Small intestine (tissue), 7 donors: ENCODE measurements around the gene HTRA3. TPM values are rescaled to one million over a fixed set of nuclear protein-coding genes. Genes with fewer than 3 reads are reported as not detected.

Experiments
- DNase-seq, 2 donors: peaks; one replicate each; pipeline versions ENCODE4 v3.0.0 to v3.0.0-alpha.2; 2013
- FAIRE-seq: peaks from 2 replicates; lab custom pipeline; 2012; peaks lifted over from hg19 to GRCh38; lab: Jason Lieb, UNC
- H3K27ac ChIP-seq, 3 donors: one replicate each; pipeline ENCODE4 v1.5.1; 2013; ENCODE audit warnings: low read length in 2 of 3, mild to moderate bottlenecking in 2 of 3, control low read depth in 1 of 3, inconsistent platforms in 1 of 3, low read depth in 1 of 3, moderate library complexity in 1 of 3
- H3K27me3 ChIP-seq, 3 donors: one replicate each; pipeline ENCODE4 v1.6.1; 2013; ENCODE audit warnings: low read length in 3 of 3, inconsistent platforms in 1 of 3; ENCODE audit not compliant: control insufficient read depth in 3 of 3, insufficient read depth in 3 of 3
- H3K36me3 ChIP-seq, 3 donors: one replicate each; pipeline ENCODE4 v1.6.1; 2013; ENCODE audit warnings: low read length in 3 of 3, inconsistent platforms in 1 of 3, low read depth in 1 of 3, mild to moderate bottlenecking in 1 of 3, moderate library complexity in 1 of 3; ENCODE audit not compliant: control insufficient read depth in 3 of 3, insufficient read depth in 2 of 3
- H3K4me1 ChIP-seq, 3 donors: one replicate each; pipeline ENCODE4 v1.6.1; 2013; ENCODE audit warnings: low read length in 2 of 3, inconsistent platforms in 1 of 3, low read depth in 1 of 3, mild to moderate bottlenecking in 1 of 3, moderate library complexity in 1 of 3; ENCODE audit not compliant: control insufficient read depth in 3 of 3, insufficient read depth in 2 of 3
- H3K4me3 ChIP-seq, 3 donors: one replicate each; pipeline ENCODE4 v1.5.1; 2013; ENCODE audit warnings: low read length in 3 of 3, control low read depth in 1 of 3, inconsistent platforms in 1 of 3, low read depth in 1 of 3, mild to moderate bottlenecking in 1 of 3, moderate library complexity in 1 of 3
- H3K9me3 ChIP-seq, 2 donors: one replicate each; pipeline ENCODE4 v1.6.1; 2013; ENCODE audit warnings: low read depth in 1 of 2, low read length in 1 of 2; ENCODE audit not compliant: control insufficient read depth in 2 of 2, insufficient read depth in 1 of 2
- WGBS, 3 donors: extraction: QIAGEN DNeasy Blood & Tissue Kit; methylation state at CpG; one replicate each; pipeline ENCODE4 v1.1.7; 2013; 5-methylcytosine and 5-hydroxymethylcytosine counted together
- polyA plus RNA-seq, 4 donors: library from polyadenylated mRNA; stranded (reverse) in 3 of 4; unstranded in 1 of 4; fragments of 200-250 nt in 3 of 4; fragments of 120-200 nt in 1 of 4; gene quantifications; one replicate each; pipeline versions ENCODE4 v1.2.1 to v1.2.3, GENCODE V29; 2013
- donor health status: healthy with polysubstance abuse.
- donor health status: control.
- donor health status: control.
- donor health status: Bipolar disorder and iron deficiency.
- donor health status: healthy.

Gene HTRA3
- polyA plus RNA-seq, 4 donors, result 0.67 to 13.2 (median 6.1) TPM

DNA sequence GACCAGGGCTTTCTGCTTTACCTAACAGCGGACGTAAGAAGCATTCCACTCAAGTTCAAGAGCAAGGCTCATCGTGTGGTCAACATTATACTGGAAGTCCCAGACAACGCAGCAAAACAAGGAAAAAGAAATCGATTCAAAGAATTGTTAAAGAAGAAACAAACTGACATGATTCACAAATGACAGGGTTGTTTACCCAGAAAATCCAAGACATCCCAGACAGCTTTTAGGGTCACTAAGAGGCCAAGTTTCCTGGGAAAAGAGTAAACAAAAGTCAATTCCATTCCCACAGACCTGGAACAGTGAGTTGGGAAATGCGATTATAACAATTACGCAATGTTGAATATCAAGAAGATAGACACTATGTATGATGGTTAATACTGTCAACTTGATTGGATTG, 21.5 kb upstream of the HTRA3 start:
- H3K4me1 ChIP-seq, result peaks cover 0 to 7% (median 0%) of the 10 kb centered on the region in 3 donors
- DNase-seq, result no peak
- FAIRE-seq, result no peak
- H3K9me3 ChIP-seq, result peaks cover 0 to 9% of the 10 kb centered on the region in 2 donors
- peak overlapping the region in 1 of 3 donors; percentile 84 for H3K27ac ChIP-seq
- no peak overlapping the region for H3K4me3 ChIP-seq
- H3K36me3 ChIP-seq, result peaks cover 0 to 4% (median 0%) of the 10 kb centered on the region in 3 donors
- WGBS, 3 donors, result 71 to 76% (median 74%) methylated on average over 7 of the region's 7 CpGs
- H3K27me3 ChIP-seq, result no peaks in the 10 kb centered on the region

DNA sequence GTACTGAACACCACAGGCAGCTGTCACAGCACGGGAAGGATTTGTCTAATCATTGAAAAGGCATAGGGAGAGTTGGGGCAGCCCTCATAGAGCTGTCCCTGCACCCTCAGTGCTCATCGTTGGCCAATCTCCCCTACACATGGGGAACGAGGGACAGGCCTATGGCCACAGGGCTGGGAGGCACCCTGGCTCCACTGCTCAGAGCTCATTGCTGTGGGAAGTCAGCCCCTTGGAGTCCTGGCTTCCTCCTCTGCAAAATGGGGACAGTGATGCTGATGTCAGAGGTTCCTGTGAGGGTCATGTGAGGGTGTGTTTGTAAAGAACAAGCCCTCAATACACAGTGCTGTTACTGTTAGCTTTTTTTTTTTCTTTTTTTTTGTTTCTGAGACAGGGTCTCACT, 19.3 kb upstream of the HTRA3 start:
- H3K27ac ChIP-seq, result no peak overlapping the region
- H3K27me3 ChIP-seq, result no peaks in the 10 kb centered on the region
- peaks cover 0 to 7% (median 0%) of the 10 kb centered on the region in 3 donors for H3K4me1 ChIP-seq
- H3K36me3 ChIP-seq, result no peaks in the 10 kb centered on the region
- DNase-seq (no peak), FAIRE-seq (no peak)
- peaks cover 0 to 8% of the 10 kb centered on the region in 2 donors for H3K9me3 ChIP-seq
- 37 to 64% (median 38%) methylated on average over 3 of the region's 3 CpGs for WGBS, 3 donors
- H3K4me3 ChIP-seq, result no peak overlapping the region

DNA sequence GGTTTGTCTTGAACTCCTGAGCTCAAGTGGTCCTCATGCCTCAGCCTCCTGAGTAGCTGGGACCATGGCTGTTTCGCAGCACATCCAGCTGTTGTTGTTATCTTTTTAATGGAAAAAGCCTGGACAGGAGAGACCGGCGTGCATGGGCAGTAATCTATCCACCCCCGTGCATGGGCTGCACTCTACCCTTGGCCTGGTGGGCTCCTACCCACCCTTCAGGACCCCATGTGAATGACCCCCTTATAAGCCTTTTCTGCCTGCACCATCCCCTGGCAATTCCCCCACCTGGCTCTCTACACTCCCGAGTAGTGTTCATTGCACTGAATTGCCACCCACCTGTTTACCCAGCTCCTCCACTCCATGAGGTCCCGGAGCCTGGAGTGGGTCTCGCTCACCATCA, 18.9 kb upstream of the HTRA3 start:
- H3K4me3 ChIP-seq, result no peak overlapping the region
- no peaks in the 10 kb centered on the region for H3K27me3 ChIP-seq
- DNase-seq, result no peak
- WGBS, 3 donors, result 65 to 84% (median 78%) methylated on average over 7 of the region's 7 CpGs
- FAIRE-seq, result no peak
- peaks cover 0 to 4% of the 10 kb centered on the region in 2 donors for H3K9me3 ChIP-seq
- no peak overlapping the region for H3K27ac ChIP-seq
- H3K4me1 ChIP-seq, result peaks cover 0 to 7% (median 0%) of the 10 kb centered on the region in 3 donors
- H3K36me3 ChIP-seq, result no peaks in the 10 kb centered on the region

DNA sequence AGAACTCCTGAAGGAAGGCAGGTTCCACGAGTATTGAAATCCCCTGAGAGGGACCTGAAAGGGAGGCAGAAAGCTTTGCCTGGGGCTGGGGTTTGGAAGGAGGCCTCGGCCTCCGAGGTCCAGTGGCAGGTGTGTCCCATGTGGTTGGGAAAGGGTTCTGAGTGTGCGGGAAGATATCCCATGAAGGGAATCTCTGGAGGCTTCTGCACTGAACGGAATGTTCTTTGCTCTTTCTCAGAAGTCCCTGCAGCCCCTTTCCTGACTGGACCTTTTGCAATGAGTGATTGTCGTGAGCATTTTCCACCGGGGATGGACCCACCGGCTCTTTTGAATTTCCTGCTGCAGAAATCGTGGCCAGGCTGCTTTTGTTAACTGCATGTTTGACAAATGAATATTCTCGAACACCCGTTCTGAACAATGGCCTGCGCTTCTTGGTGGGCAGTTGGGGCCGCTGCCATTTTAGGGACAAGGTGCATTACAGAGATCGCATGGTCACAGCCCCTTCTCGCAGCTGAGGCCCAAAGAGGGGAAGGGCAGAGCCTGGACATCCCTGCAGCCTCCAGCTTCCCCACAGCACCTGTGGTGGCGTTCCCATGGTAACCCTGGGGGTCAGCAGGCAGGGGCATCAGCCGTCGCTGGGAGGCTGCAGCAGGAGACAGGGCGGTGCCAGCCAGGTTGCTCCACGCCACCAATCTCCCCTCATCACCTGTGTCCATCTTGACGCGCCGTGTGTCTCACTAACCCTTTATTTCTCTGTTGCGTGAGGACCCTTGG, 18.3 kb upstream of the HTRA3 start:
- no peaks in the 10 kb centered on the region for H3K9me3 ChIP-seq
- no peak overlapping the region for H3K27ac ChIP-seq
- peaks cover 0 to 7% (median 0%) of the 10 kb centered on the region in 3 donors for H3K4me1 ChIP-seq
- no peaks in the 10 kb centered on the region for H3K36me3 ChIP-seq
- no peaks in the 10 kb centered on the region for H3K27me3 ChIP-seq
- no peak overlapping the region for H3K4me3 ChIP-seq
- FAIRE-seq (no peak), DNase-seq (no peak)
- 82 to 85% (median 83%) methylated on average over 24 of the region's 24 CpGs for WGBS, 3 donors

DNA sequence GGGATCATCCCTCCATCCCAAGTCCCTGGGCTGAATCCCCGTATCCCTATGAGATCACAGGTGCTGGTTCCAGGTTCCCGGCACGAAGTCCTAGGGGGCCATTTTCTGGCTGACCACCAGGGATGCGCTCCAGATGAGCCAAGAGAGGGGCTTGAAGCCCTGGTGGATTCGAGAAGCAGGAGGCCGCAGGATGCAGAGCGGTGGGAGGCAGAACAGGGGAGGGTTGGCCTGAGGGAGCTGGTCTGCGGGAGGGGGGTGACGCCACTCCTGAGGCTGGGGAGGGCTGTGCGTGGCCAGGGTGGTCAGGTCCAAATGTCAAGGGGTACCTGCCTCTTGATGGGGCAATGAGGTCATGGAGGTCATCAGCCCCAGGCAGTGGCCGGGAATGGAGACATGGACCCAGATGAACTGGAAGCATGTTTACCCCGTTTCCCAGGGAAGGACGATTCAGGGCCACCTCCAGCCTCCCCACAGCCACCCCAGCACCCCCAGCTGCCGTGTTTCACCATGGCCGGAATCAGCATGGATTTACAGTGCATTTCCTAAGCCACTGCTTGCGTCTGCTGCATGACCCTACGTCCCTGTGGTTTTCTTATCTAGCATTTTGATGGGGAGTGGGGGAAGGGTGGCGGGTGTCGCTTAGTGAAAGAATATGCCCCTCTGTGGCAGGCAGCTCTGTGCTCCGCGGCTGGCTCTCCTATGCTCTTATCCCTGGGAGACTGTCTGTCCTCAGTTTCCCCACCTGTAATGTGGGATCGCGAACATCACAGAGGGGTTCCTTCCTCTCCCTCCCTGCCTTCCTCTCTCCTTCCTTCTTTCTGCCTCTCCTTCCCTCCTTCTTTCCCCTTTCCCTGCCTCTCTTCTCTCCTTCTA, 17.0 kb upstream of the HTRA3 start:
- Histone ChIP-seq H3K27me3 (no peaks in the 10 kb centered on the region), H3K9me3 (no peaks in the 10 kb centered on the region), H3K4me3 (no peak overlapping the region), H3K4me1 (no peaks in the 10 kb centered on the region), H3K27ac (no peak overlapping the region), H3K36me3 (no peaks in the 10 kb centered on the region)
- FAIRE-seq (no peak), DNase-seq (no peak)
- WGBS, 3 donors, result 62 to 73% (median 68%) methylated on average over 23 of the region's 23 CpGs

DNA sequence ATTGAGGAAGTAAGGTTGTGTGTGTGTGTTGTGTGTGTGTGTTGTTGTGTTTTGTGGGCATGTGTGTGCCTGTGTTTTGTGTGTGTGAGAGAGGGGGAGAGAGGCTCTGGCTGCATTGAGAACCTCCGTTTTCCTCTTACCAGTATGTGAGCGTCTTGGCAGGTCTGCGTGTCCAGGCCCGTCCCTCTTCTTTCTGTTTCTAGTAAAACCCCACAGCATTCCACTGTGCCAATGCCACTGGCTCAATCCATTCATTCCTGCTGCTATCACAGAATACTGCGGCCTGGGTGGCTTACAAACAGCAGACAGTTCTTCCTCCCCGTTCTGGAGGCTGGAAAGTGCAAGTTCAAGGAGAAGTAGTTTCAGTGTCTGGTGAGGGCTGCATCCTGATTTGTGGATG, 15.5 kb upstream of the HTRA3 start:
- Histone ChIP-seq H3K36me3 (no peaks in the 10 kb centered on the region), H3K4me1 (no peaks in the 10 kb centered on the region), H3K9me3 (no peaks in the 10 kb centered on the region), H3K27ac (no peak overlapping the region), H3K4me3 (no peak overlapping the region), H3K27me3 (no peaks in the 10 kb centered on the region)
- WGBS, 3 donors, result 80 to 87% (median 87%) methylated on average over 6 of the region's 6 CpGs
- DNase-seq (no peak), FAIRE-seq (no peak)

DNA sequence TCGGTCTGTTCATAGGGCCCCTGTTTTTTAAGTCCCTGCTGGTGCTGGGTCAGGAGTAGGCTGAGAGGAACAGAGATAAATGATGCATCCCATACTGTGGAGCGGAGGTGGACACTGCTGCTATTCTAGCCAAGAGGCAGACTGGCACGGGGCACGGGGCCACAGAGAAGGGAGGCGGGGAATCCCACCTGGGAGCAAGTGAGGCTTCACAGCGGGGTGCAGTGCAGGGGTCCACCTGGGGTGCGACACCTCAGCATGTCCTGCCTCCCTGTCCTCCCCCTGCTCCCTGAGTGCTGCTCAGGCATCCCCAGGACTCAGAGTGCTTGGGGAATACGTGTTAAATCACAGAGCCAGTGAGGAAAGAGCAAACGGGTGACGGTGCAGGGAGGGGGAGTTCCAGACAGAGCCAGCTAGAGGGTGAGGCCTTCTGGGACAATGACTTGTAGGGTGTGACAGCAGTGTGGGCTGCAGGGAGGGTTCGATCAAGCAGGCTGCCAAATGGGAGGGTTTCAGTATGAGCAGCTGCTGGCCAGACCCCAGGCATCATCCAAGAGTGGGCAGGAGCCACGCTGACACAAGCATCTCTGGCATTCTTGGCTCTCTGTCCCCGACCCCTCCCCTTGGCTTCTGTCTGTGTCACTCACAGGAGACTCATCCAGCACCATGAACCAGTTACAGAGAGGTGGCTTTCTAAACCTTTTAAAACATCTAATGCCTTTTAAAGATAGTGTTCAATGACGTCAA, 13.7 kb upstream of the HTRA3 start:
- no peak for FAIRE-seq
- 59 to 70% (median 64%) methylated on average over 14 of the region's 14 CpGs for WGBS, 3 donors
- H3K9me3 ChIP-seq, result no peaks in the 10 kb centered on the region
- H3K4me1 ChIP-seq, result no peaks in the 10 kb centered on the region
- no peaks in the 10 kb centered on the region for H3K27me3 ChIP-seq
- no peak overlapping the region for H3K4me3 ChIP-seq
- no peak overlapping the region for H3K27ac ChIP-seq
- DNase-seq, result no peak
- H3K36me3 ChIP-seq, result no peaks in the 10 kb centered on the region

DNA sequence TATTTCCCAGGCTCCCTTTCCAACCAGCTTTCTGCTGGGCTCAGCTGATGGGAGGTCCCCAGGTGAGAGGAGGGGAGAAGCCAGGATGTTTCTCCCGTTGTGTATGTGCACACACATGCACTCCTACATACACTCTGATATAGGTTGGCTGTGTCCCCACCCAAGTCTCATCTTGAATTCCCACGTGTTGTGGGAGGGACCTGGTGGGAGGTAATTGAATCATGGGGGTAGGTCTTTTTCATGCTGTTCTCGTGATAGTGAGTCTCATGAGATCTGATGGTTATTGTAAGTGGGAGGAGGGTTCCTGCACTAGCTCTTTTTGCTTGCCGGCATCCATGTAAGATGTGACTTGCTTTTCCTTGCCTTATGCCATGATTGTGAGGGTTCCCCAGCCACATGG, 11.7 kb upstream of the HTRA3 start:
- Histone ChIP-seq H3K27me3 (no peaks in the 10 kb centered on the region), H3K27ac (no peak overlapping the region), H3K4me1 (no peaks in the 10 kb centered on the region), H3K36me3 (no peaks in the 10 kb centered on the region), H3K9me3 (no peaks in the 10 kb centered on the region), H3K4me3 (no peak overlapping the region)
- 56 to 71% (median 65%) methylated on average over 4 of the region's 4 CpGs for WGBS, 3 donors
- DNase-seq (no peak), FAIRE-seq (no peak)
